Left ventricle myocardium inferior (tissue), 1 donor: ENCODE measurements around the gene SRP72. TPM values are rescaled to one million over a fixed set of nuclear protein-coding genes. Genes with fewer than 3 reads are reported as not detected.

Experiments used
- DNase-seq: peaks from one replicate; pipeline ENCODE4 v3.0.0-alpha.2; 2020
- H3K27ac ChIP-seq: fragments of 200-600 bp; replicated peaks from 2 replicates; pipeline ENCODE4 v1.8.0; 2021
- H3K27me3 ChIP-seq: fragments of 200-600 bp; 2 replicates; pipeline ENCODE4 v1.8.0; 2021; ENCODE audit warnings: low read depth
- H3K36me3 ChIP-seq: fragments of 200-600 bp; 2 replicates; pipeline ENCODE4 v1.8.0; 2021
- H3K4me1 ChIP-seq: fragments of 200-600 bp; 2 replicates; pipeline ENCODE4 v1.8.0; 2021
- H3K4me3 ChIP-seq: fragments of 200-600 bp; 2 replicates; pipeline ENCODE4 v1.8.0; 2021; ENCODE audit warnings: mild to moderate bottlenecking, moderate library complexity
- H3K9me3 ChIP-seq: fragments of 200-600 bp; replicated peaks from 2 replicates; pipeline ENCODE4 v1.8.0; 2021
- intact Hi-C: fragments of 100-400 bp; cut with micrococcal nuclease; formaldehyde crosslinking; loops from one replicate; pipeline ENCODE4 v1.11.0; 2022
- total RNA-seq: library from RNA; stranded (reverse); fragmentation: NEBNext Ultra II Directional; extraction: Animal tissue kit (Norgen Biotek cat#: 25700); gene quantifications from one replicate; pipeline ENCODE4 v1.2.1, GENCODE V29; 2021
- TF ChIP-seq, protein P1 (sequence below): fragments of 200-600 bp; IDR thresholded peaks from 2 replicates; pipeline ENCODE4 v1.8.0; 2021; ENCODE audit warnings: antibody characterized with exemption, mild to moderate bottlenecking, borderline replicate concordance
- donor health status: DM: no; HTN: yes; CAD: no; lungs with severe emphysema.

SRP72 gene
- total RNA-seq, 1 donor from 2014 or later, result 32.6 TPM

DNA sequence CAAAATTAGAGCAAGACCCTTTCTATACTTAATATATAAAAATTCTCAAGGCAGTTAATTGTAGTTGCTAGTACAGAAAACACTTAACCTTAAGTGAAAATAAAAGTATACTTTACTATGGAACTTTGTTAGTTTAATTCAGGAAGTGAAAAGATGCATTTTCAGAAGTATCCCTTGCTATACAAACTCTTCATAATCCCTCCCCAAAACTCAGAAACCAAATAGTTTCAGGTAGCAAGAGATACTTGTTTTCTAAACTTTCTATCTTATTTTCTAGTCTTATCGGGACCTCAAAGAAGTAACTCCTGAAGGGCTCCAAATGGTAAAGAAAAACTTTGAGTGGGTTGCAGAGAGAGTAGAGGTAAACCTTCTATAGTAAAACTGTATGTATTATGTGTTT lies 17.1 kb upstream of the SRP72 start:
- no peak overlapping the region for H3K4me3 ChIP-seq
- H3K9me3 ChIP-seq, result no peaks in the 10 kb centered on the region
- H3K4me1 ChIP-seq, result no peaks in the 10 kb centered on the region
- no peak overlapping the region for H3K27ac ChIP-seq
- intact Hi-C loops, result no loop called here
- no peak for DNase-seq
- no peaks in the 10 kb centered on the region for H3K27me3 ChIP-seq
- TF ChIP-seq, protein P1, sequence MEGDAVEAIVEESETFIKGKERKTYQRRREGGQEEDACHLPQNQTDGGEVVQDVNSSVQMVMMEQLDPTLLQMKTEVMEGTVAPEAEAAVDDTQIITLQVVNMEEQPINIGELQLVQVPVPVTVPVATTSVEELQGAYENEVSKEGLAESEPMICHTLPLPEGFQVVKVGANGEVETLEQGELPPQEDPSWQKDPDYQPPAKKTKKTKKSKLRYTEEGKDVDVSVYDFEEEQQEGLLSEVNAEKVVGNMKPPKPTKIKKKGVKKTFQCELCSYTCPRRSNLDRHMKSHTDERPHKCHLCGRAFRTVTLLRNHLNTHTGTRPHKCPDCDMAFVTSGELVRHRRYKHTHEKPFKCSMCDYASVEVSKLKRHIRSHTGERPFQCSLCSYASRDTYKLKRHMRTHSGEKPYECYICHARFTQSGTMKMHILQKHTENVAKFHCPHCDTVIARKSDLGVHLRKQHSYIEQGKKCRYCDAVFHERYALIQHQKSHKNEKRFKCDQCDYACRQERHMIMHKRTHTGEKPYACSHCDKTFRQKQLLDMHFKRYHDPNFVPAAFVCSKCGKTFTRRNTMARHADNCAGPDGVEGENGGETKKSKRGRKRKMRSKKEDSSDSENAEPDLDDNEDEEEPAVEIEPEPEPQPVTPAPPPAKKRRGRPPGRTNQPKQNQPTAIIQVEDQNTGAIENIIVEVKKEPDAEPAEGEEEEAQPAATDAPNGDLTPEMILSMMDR, result no peak
- H3K36me3 ChIP-seq, result peaks cover 50% of the 10 kb centered on the region

DNA sequence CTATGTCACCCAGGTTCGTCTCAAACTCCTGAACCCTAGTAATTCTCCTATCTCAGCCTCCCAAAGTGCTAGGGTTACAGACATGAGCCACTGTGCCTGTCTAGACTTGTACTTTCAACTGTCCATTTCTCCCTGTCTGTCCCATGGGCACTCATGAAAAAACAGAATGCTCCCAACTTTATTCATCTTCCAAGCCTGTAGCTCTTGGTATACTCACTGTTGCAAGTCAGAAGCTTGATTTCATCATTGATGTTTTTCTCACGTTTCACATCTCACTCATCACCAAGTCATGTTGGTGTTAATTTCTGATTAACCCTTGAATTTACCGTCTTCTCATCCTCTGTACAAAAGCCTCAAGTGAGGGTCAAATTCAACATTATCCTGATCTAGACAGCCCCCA lies 7.3 kb upstream of the SRP72 start:
- H3K36me3 ChIP-seq, result peaks cover 34% of the 10 kb centered on the region
- intact Hi-C loops, result no loop called here

DNA sequence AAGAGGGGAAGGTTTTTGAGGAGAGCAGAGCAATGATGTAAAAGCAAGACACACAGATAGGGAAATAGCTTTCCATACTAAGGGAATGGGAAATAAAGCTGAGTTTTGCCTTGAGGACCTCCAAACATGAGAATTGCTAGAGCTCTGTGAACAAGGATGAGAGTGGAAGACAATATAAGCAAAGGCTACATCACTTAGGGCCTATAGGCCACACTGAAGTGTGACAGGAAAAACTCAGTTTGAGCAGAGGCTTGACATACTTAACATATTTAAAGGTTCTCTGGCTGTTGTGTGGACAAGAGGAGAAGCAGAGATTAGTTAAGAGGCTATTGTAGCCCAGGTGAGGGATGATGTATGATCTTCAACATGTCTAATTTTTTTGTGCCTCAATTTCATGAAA lies 5.3 kb upstream of the SRP72 start:
- no peak overlapping the region for H3K27ac ChIP-seq
- intact Hi-C loops, result no loop called here
- no peaks in the 10 kb centered on the region for H3K9me3 ChIP-seq
- H3K36me3 ChIP-seq, result peaks cover 29% of the 10 kb centered on the region
- no peak overlapping the region for H3K4me3 ChIP-seq
- no peaks in the 10 kb centered on the region for H3K27me3 ChIP-seq
- TF ChIP-seq, protein P1, result no peak
- H3K4me1 ChIP-seq, result peaks cover 39% of the 10 kb centered on the region
- DNase-seq, result no peak

More for the DNA sequence above, 7.3 kb upstream of the SRP72 start:
- Histone ChIP-seq H3K9me3 (no peaks in the 10 kb centered on the region), H3K4me1 (peaks cover 19% of the 10 kb centered on the region), H3K27me3 (no peaks in the 10 kb centered on the region), H3K4me3 (no peak overlapping the region), H3K27ac (no peak overlapping the region)
- TF ChIP-seq, protein P1, result no peak
- no peak for DNase-seq

DNA sequence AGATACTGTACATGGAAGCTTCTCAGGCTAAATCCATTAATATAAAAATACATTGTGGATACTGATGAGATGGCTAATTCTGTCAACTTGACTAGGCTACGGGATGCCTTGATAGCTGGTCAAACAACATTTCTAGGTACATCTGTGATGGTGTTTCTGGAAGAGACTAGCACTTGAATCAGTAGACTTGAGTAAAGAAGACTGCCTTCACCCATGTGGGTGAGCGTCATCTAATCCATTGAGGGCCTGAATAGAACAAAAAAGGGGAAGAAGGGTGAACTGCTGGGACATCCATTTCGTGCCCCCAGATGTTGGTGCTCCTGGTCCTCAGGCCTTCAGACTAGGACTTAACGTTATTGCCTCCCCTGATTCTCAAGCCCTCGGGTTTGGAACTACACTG lies 3.7 kb upstream of the SRP72 start:
- intact Hi-C loops, result no loop called here
- H3K27ac ChIP-seq, result no peak overlapping the region
- DNase-seq, result no peak
- peaks cover 53% of the 10 kb centered on the region for H3K4me1 ChIP-seq
- no peaks in the 10 kb centered on the region for H3K27me3 ChIP-seq
- H3K4me3 ChIP-seq, result no peak overlapping the region
- no peaks in the 10 kb centered on the region for H3K9me3 ChIP-seq
- TF ChIP-seq, protein P1, result no peak
- peaks cover 29% of the 10 kb centered on the region for H3K36me3 ChIP-seq

DNA sequence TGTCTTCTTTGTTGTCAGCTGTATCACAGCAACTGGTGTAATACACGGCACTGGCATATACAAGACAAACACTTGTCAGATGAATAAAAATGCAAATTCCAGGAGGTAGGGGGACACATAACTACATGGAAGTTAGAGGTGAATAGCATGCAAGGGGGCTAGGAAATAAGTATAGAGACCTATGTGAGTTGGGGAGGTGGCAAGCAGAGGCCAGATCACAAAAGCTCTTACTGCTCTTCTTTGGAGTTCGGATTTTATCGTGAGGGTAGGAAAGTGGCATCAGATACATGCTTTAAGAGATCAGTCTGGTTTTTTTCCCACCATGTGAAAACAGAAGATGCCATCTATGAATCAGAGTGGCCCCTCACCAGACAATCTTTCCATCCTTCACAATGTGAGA lies 2.8 kb upstream of the SRP72 start:
- TF ChIP-seq, protein P1, result no peak
- intact Hi-C loops, result no loop called here
- H3K27me3 ChIP-seq, result no peaks in the 10 kb centered on the region
- H3K4me1 ChIP-seq, result peaks cover 61% of the 10 kb centered on the region
- no peak overlapping the region for H3K4me3 ChIP-seq
- no peak for DNase-seq
- peaks cover 29% of the 10 kb centered on the region for H3K36me3 ChIP-seq
- H3K27ac ChIP-seq, result no peak overlapping the region
- H3K9me3 ChIP-seq, result no peaks in the 10 kb centered on the region
